ENCODE measurements around the gene ARSB. TPM values are rescaled to one million over a fixed set of nuclear protein-coding genes. Genes with fewer than 3 reads are reported as not detected.
A peak's percentile ranks its signal among the peaks of the same experiment; 100 is the strongest.
"Not testable (repeated sequence)": the region's sequence is repeated elsewhere in the genome, so short reads cannot be mapped to it uniquely, and the experiment has no call there.

ARSB gene
- total RNA-seq, 2 donors from 2014 or later = 28.1 TPM

- no peak overlapping the region for H3K27ac Mint-ChIP-seq
- H3K4me3 Mint-ChIP-seq = no peak overlapping the region
- no peaks in the 10 kb centered on the region for H3K9me3 ChIP-seq (ENCODE audit: control insufficient read depth, low read length)
- no peak overlapping the region for H3K4me3 ChIP-seq (ENCODE audit: low read length)
- no peak overlapping the region for H3K9ac ChIP-seq (ENCODE audit: extremely low read depth, low read length, poor library complexity, severe bottlenecking)
- H3K4me1 Mint-ChIP-seq = peaks cover 11% of the 10 kb centered on the region
- TF ChIP-seq CTCF (conservative IDR thresholded peaks at IDR 0.05) = no peak
- no peaks in the 10 kb centered on the region for H3K27me3 ChIP-seq (ENCODE audit: control insufficient read depth, insufficient read depth, low read length, poor library complexity, severe bottlenecking)
- no peak for DNase-seq
- no peaks in the 10 kb centered on the region for H3K36me3 ChIP-seq (ENCODE audit: control insufficient read depth, insufficient read depth, low read length)
- peaks cover 3% of the 10 kb centered on the region for H3K4me1 ChIP-seq (ENCODE audit: control insufficient read depth, insufficient read depth, low read length)
- no peak overlapping the region for H3K27ac ChIP-seq (ENCODE audit: low read depth, low read length)
- H3K36me3 Mint-ChIP-seq (ENCODE audit: low read depth) = peaks cover 3% of the 10 kb centered on the region
- whole genome bisulfite sequencing, 2 experiments (ENCODE audit: insufficient coverage in 1 of 2, insufficient read length in 1 of 2) = 94 to 95% methylated on average over 6 of the region's 6 CpGs
- peaks cover 11% of the 10 kb centered on the region for H3K9me3 Mint-ChIP-seq
- H3K27me3 Mint-ChIP-seq (ENCODE audit: insufficient read depth) = no peaks in the 10 kb centered on the region
Measured at GRCh38 chr5:78763659-78764189, 221.4 kb downstream of the ARSB start.

GRCh38 chr5:78762743-78763142 is 222.4 kb downstream of the ARSB start:
- H3K27me3 Mint-ChIP-seq (ENCODE audit: insufficient read depth); H3K27ac Mint-ChIP-seq; H3K36me3 Mint-ChIP-seq (ENCODE audit: low read depth); H3K9me3 ChIP-seq (ENCODE audit: control insufficient read depth, low read length); H3K4me3 Mint-ChIP-seq; H3K36me3 ChIP-seq (ENCODE audit: control insufficient read depth, insufficient read depth, low read length); DNase-seq; H3K4me1 ChIP-seq (ENCODE audit: control insufficient read depth, insufficient read depth, low read length); H3K27ac ChIP-seq (ENCODE audit: low read depth, low read length); H3K4me3 ChIP-seq (ENCODE audit: low read length); H3K27me3 ChIP-seq (ENCODE audit: control insufficient read depth, insufficient read depth, low read length, poor library complexity, severe bottlenecking); H3K9ac ChIP-seq (ENCODE audit: extremely low read depth, low read length, poor library complexity, severe bottlenecking): not testable (repeated sequence)
- WGBS, 2 experiments (ENCODE audit: insufficient coverage in 1 of 2, insufficient read length in 1 of 2) = 97 to 100% methylated on average over 2 to 4 of the region's 5 CpGs
- peaks cover 11% of the 10 kb centered on the region for H3K4me1 Mint-ChIP-seq
- H3K9me3 Mint-ChIP-seq = peaks cover 11% of the 10 kb centered on the region

GRCh38 chr5:78761840-78762239 is 223.3 kb downstream of the ARSB start:
- peaks cover 11% of the 10 kb centered on the region for H3K9me3 Mint-ChIP-seq
- H3K27ac Mint-ChIP-seq = no peak overlapping the region
- no peak overlapping the region for H3K4me3 Mint-ChIP-seq
- H3K4me1 ChIP-seq (ENCODE audit: control insufficient read depth, insufficient read depth, low read length) = peaks cover 3% of the 10 kb centered on the region
- 91 to 94% methylated on average over 4 to 6 of the region's 6 CpGs for WGBS, 2 experiments (ENCODE audit: insufficient coverage in 1 of 2, insufficient read length in 1 of 2)
- H3K36me3 ChIP-seq (ENCODE audit: control insufficient read depth, insufficient read depth, low read length) = no peaks in the 10 kb centered on the region
- no peak for TF ChIP-seq CTCF (conservative IDR thresholded peaks at IDR 0.05)
- H3K9me3 ChIP-seq (ENCODE audit: control insufficient read depth, low read length) = no peaks in the 10 kb centered on the region
- peaks cover 3% of the 10 kb centered on the region for H3K36me3 Mint-ChIP-seq (ENCODE audit: low read depth)
- no peaks in the 10 kb centered on the region for H3K27me3 Mint-ChIP-seq (ENCODE audit: insufficient read depth)
- no peak overlapping the region for H3K4me3 ChIP-seq (ENCODE audit: low read length)
- no peak overlapping the region for H3K9ac ChIP-seq (ENCODE audit: extremely low read depth, low read length, poor library complexity, severe bottlenecking)
- H3K27me3 ChIP-seq (ENCODE audit: control insufficient read depth, insufficient read depth, low read length, poor library complexity, severe bottlenecking) = no peaks in the 10 kb centered on the region
- H3K27ac ChIP-seq (ENCODE audit: low read depth, low read length) = no peak overlapping the region
- peaks cover 15% of the 10 kb centered on the region for H3K4me1 Mint-ChIP-seq
- no peak for DNase-seq

GRCh38 chr5:78760770-78761169 is 224.3 kb downstream of the ARSB start:
- no peaks in the 10 kb centered on the region for H3K27me3 ChIP-seq (ENCODE audit: control insufficient read depth, insufficient read depth, low read length, poor library complexity, severe bottlenecking)
- no peaks in the 10 kb centered on the region for H3K9me3 ChIP-seq (ENCODE audit: control insufficient read depth, low read length)
- Mint-ChIP-seq H3K27me3 (ENCODE audit: insufficient read depth) (no peaks in the 10 kb centered on the region), H3K4me3 (no peak overlapping the region), H3K9me3 (peaks cover 11% of the 10 kb centered on the region), H3K27ac (no peak overlapping the region), H3K4me1 (peaks cover 10% of the 10 kb centered on the region), H3K36me3 (ENCODE audit: low read depth) (peaks cover 3% of the 10 kb centered on the region)
- no peak overlapping the region for H3K9ac ChIP-seq (ENCODE audit: extremely low read depth, low read length, poor library complexity, severe bottlenecking)
- H3K4me1 ChIP-seq (ENCODE audit: control insufficient read depth, insufficient read depth, low read length) = no peaks in the 10 kb centered on the region
- no peak overlapping the region for H3K4me3 ChIP-seq (ENCODE audit: low read length)
- no peaks in the 10 kb centered on the region for H3K36me3 ChIP-seq (ENCODE audit: control insufficient read depth, insufficient read depth, low read length)
- TF ChIP-seq CTCF (conservative IDR thresholded peaks at IDR 0.05) = peak; percentile 72
- no peak overlapping the region for H3K27ac ChIP-seq (ENCODE audit: low read depth, low read length)
- DNase-seq = no peak

Data from endodermal cell (in vitro differentiated cells).